MCF 10A (cell line): ENCODE measurements around the gene SORL1. TPM values are rescaled to one million over a fixed set of nuclear protein-coding genes. Genes with fewer than 3 reads are reported as not detected.

Experiments used
- BruUV-seq: library from RNA; stranded (reverse); fragments of 400-500 nt; replicated peaks from 2 replicates; lab custom pipeline; 2021; lab: Mats Ljungman, UMichigan
- CTCF ChIA-PET: fragments of 300-600 bp; sonication (Branson Sonifier 250); formaldehyde crosslinking; extraction: SDS; loops from one replicate; lab custom pipeline; 2021; ENCODE audit warnings: antibody characterized with exemption, inconsistent platforms; lab: Yijun Ruan, JAX
- POLR2A ChIA-PET: fragments of 300-600, 350-650 bp; sonication (Branson Sonifier 250); formaldehyde crosslinking; extraction: SDS; loops from one replicate; lab custom pipeline; 2020; ENCODE audit warnings: antibody characterized with exemption, inconsistent platforms; lab: Yijun Ruan, JAX
- DNase-seq: peaks from one replicate; pipeline ENCODE4 v3.0.0-alpha.2; 2018; ENCODE audit not compliant: unreplicated experiment
- H3K27ac Mint-ChIP-seq: one replicate; pipeline ENCODE4 v1.8.0; 2022; ENCODE audit warnings: mild to moderate bottlenecking, low read depth, mixed read lengths; ENCODE audit not compliant: unreplicated experiment
- H3K27me3 Mint-ChIP-seq: one replicate; pipeline ENCODE4 v1.8.0; 2022; ENCODE audit warnings: mixed read lengths; ENCODE audit not compliant: insufficient read depth, unreplicated experiment
- H3K36me3 Mint-ChIP-seq: one replicate; pipeline ENCODE4 v1.8.0; 2022; ENCODE audit warnings: mild to moderate bottlenecking, moderate library complexity, mixed read lengths; ENCODE audit not compliant: insufficient read depth, unreplicated experiment
- H3K4me1 Mint-ChIP-seq: one replicate; pipeline ENCODE4 v1.8.0; 2022; ENCODE audit warnings: mixed read lengths; ENCODE audit not compliant: insufficient read depth, unreplicated experiment
- H3K4me3 Mint-ChIP-seq: one replicate; pipeline ENCODE4 v1.8.0; 2022; ENCODE audit warnings: mild to moderate bottlenecking, moderate library complexity, mixed read lengths; ENCODE audit not compliant: unreplicated experiment
- H3K9me3 Mint-ChIP-seq: one replicate; pipeline ENCODE4 v1.8.0; 2022; ENCODE audit warnings: mixed read lengths; ENCODE audit not compliant: unreplicated experiment
- CTCF ChIP-seq: fragments of 200-600 bp; IDR thresholded peaks from one replicate; pipeline ENCODE4 v1.8.0; 2022; ENCODE audit warnings: antibody characterized with exemption, mild to moderate bottlenecking; ENCODE audit not compliant: unreplicated experiment
- intact Hi-C: fragments of 100-400 bp; cut with micrococcal nuclease; formaldehyde crosslinking; loops from 2 replicates; pipeline ENCODE4 v1.14.1; 2022
- total RNA-seq: library from RNA; stranded (reverse); gene quantifications from 2 replicates; pipeline ENCODE4 v1.2.3, GENCODE V29; 2022

SORL1 gene
- total RNA-seq, 1 experiment from 2014 or later = 5.9 TPM

- Mint-ChIP-seq H3K27ac (no peak overlapping the region), H3K27me3 (no peaks in the 10 kb centered on the region), H3K36me3 (no peaks in the 10 kb centered on the region), H3K4me1 (peaks cover 9% of the 10 kb centered on the region), H3K4me3 (no peak overlapping the region), H3K9me3 (no peaks in the 10 kb centered on the region)
- intact Hi-C loops = no loop called here
- BruUV-seq = no TSS peak
- CTCF ChIA-PET = no interaction called here
- peak; percentile 20 for DNase-seq
- TF ChIP-seq CTCF = no peak
- POLR2A ChIA-PET = no interaction called here
Observed at GRCh38 chr11:121625777-121626506, 173.8 kb downstream of the SORL1 start.

- POLR2A ChIA-PET = no interaction called here
Observed at GRCh38 chr11:121626507-121626875, 174.4 kb downstream of the SORL1 start.

GRCh38 chr11:121626980-121627379 is 174.9 kb downstream of the SORL1 start:
- DNase-seq = no peak
- no TSS peak for BruUV-seq
- CTCF ChIA-PET = interaction anchor here (0.6 to 0.7 kb wide), 2 partner anchors 14 to 567 kb away, joined by 3 read pairs; no protein-coding TSS in a partner anchor
- Mint-ChIP-seq H3K36me3 (no peaks in the 10 kb centered on the region), H3K27ac (no peak overlapping the region), H3K9me3 (no peaks in the 10 kb centered on the region), H3K4me3 (no peak overlapping the region), H3K4me1 (peaks cover 9% of the 10 kb centered on the region), H3K27me3 (no peaks in the 10 kb centered on the region)
- POLR2A ChIA-PET = no interaction called here
- TF ChIP-seq CTCF = no peak
- intact Hi-C loops = no loop called here

More at GRCh38 chr11:121626507-121626875, 174.4 kb downstream of the SORL1 start:
- CTCF ChIA-PET = no interaction called here
- H3K9me3 Mint-ChIP-seq = no peaks in the 10 kb centered on the region
- no peak overlapping the region for H3K4me3 Mint-ChIP-seq
- H3K4me1 Mint-ChIP-seq = peaks cover 9% of the 10 kb centered on the region
- no peaks in the 10 kb centered on the region for H3K27me3 Mint-ChIP-seq
- intact Hi-C loops = no loop called here
- no peaks in the 10 kb centered on the region for H3K36me3 Mint-ChIP-seq
- no peak for TF ChIP-seq CTCF
- no TSS peak for BruUV-seq
- H3K27ac Mint-ChIP-seq = no peak overlapping the region
- DNase-seq = no peak

- Mint-ChIP-seq H3K4me1 (peaks cover 19% of the 10 kb centered on the region), H3K27ac (no peak overlapping the region), H3K27me3 (no peaks in the 10 kb centered on the region), H3K4me3 (no peak overlapping the region), H3K9me3 (no peaks in the 10 kb centered on the region), H3K36me3 (no peaks in the 10 kb centered on the region)
- peak; percentile 61 for DNase-seq
- intact Hi-C loops = no loop called here
- TF ChIP-seq CTCF = no peak
- ChIA-PET POLR2A (interaction anchor here (0.7 to 1.1 kb wide), 2 partner anchors 32 to 1234 kb away, joined by 3 read pairs; no protein-coding TSS in a partner anchor), CTCF (interaction anchor here (0.6 to 0.9 kb wide), 2 partner anchors 38 to 481 kb away, joined by 3 to 4 read pairs; no protein-coding TSS in a partner anchor)
- no TSS peak for BruUV-seq
Observed at GRCh38 chr11:121630041-121630440, 177.9 kb downstream of the SORL1 start.
